Panc1 (cell line): ENCODE measurements around the gene UTP20. TPM values are rescaled to one million over a fixed set of nuclear protein-coding genes. Genes with fewer than 3 reads are reported as not detected.

Source experiments
- ATAC-seq: fragments of 200-7000 bp; cut with Tn5 transposase; 2 replicates; pipeline ENCODE4 v1.9.1; 2020; ENCODE audit warnings: mild to moderate bottlenecking, moderate library complexity
- BruUV-seq: library from RNA; stranded (reverse); fragments of 400-500 nt; replicated peaks from 2 replicates; lab custom pipeline; 2021; lab: Mats Ljungman, UMichigan
- CTCF ChIA-PET: fragments of 300-600 bp; sonication (Branson Sonifier 250); formaldehyde crosslinking; loops from one replicate; lab custom pipeline; 2022; ENCODE audit warnings: antibody characterized with exemption; lab: Charles Lee
- POLR2A ChIA-PET: fragments of 300-600 bp; sonication (Branson Sonifier 250); formaldehyde crosslinking; loops from one replicate; lab custom pipeline; 2022; ENCODE audit warnings: antibody characterized with exemption; lab: Charles Lee
- DNase-seq: peaks from one replicate; pipeline ENCODE4 v3.0.0-alpha.2; 2010; ENCODE audit warnings: low read depth, low spot score
- H3K27ac ChIP-seq: 2 replicates; pipeline ENCODE4 v1.5.1; 2011; ENCODE audit warnings: mild to moderate bottlenecking, low read length, inconsistent platforms
- H3K27me3 ChIP-seq: fragments of 200-500 bp; sonication (Bioruptor generic); 2 replicates; pipeline ENCODE4 v1.6.0; 2014; ENCODE audit warnings: low read length, inconsistent platforms; ENCODE audit not compliant: control insufficient read depth, insufficient read depth
- H3K36me3 ChIP-seq: fragments of 200-500 bp; sonication (Bioruptor generic); 2 replicates; pipeline ENCODE4 v1.5.1; 2014; ENCODE audit warnings: inconsistent platforms, mild to moderate bottlenecking, low read length, moderate library complexity; ENCODE audit not compliant: control insufficient read depth, insufficient read depth
- H3K4me1 ChIP-seq: 2 replicates; pipeline ENCODE4 v1.5.1; 2011; ENCODE audit warnings: inconsistent platforms, mild to moderate bottlenecking, low read length, moderate library complexity; ENCODE audit not compliant: control insufficient read depth, insufficient read depth
- H3K4me3 ChIP-seq, 2 experiments: 2 replicates each; pipeline ENCODE4 v1.5.1; 2011 to 2012; ENCODE audit warnings: low read depth in 2 of 2, low read length in 2 of 2, mild to moderate bottlenecking in 2 of 2, inconsistent platforms in 1 of 2, moderate library complexity in 1 of 2
- H3K9me3 ChIP-seq: fragments of 200-500 bp; sonication (Bioruptor generic); 2 replicates; pipeline ENCODE4 v1.5.1; 2014; ENCODE audit warnings: low read depth, mild to moderate bottlenecking, inconsistent platforms, low read length, moderate library complexity; ENCODE audit not compliant: control insufficient read depth, insufficient read depth
- POLR2AphosphoS5 ChIP-seq: IDR thresholded peaks from 2 replicates; pipeline ENCODE4 v1.6.1; 2012; ENCODE audit warnings: mild to moderate bottlenecking, low read depth, low read length, moderate library complexity
- SIN3A ChIP-seq: IDR thresholded peaks from 2 replicates; pipeline ENCODE4 v1.6.1; 2012; ENCODE audit warnings: low read depth, mild to moderate bottlenecking, low read length, moderate library complexity, borderline replicate concordance; ENCODE audit not compliant: insufficient read depth
- TCF7L2 ChIP-seq: IDR thresholded peaks from 2 replicates; pipeline ENCODE4 v1.6.1; 2011; ENCODE audit warnings: mild to moderate bottlenecking, low read depth, low read length, inconsistent platforms
- in situ Hi-C: cut with HindIII; loops from 2 replicates; pipeline ENCODE4 v1.10.0; 2016; ENCODE audit warnings: low sequenced_read_pairs, low pct_unique_long_range_greater_than_20kb
- intact Hi-C: fragments of 100-400 bp; cut with micrococcal nuclease; formaldehyde crosslinking; loops from one replicate; pipeline ENCODE4 v1.10.0; 2022; ENCODE audit not compliant: unreplicated experiment
- total RNA-seq: library from RNA; stranded (reverse); gene quantifications from one replicate; pipeline ENCODE4 v1.2.1, GENCODE V29; 2021; ENCODE audit not compliant: unreplicated experiment
- TF ChIP-seq, protein P1 (sequence below): fragments of 450-650 bp; IDR thresholded peaks from 2 replicates; pipeline ENCODE4 v1.5.1; 2017; ENCODE audit warnings: mild to moderate bottlenecking
- TF ChIP-seq, protein P2 (sequence below), 2 experiments: IDR thresholded peaks; 2 replicates each; pipeline ENCODE4 v1.6.1; 2011 to 2012; ENCODE audit warnings: low read depth in 2 of 2, control low read depth in 1 of 2, low read length in 1 of 2, mild to moderate bottlenecking in 1 of 2, moderate library complexity in 1 of 2; ENCODE audit not compliant: insufficient read depth in 1 of 2

The UTP20 gene
- total RNA-seq, 1 experiment from 2014 or later: 33.5 TPM

DNA sequence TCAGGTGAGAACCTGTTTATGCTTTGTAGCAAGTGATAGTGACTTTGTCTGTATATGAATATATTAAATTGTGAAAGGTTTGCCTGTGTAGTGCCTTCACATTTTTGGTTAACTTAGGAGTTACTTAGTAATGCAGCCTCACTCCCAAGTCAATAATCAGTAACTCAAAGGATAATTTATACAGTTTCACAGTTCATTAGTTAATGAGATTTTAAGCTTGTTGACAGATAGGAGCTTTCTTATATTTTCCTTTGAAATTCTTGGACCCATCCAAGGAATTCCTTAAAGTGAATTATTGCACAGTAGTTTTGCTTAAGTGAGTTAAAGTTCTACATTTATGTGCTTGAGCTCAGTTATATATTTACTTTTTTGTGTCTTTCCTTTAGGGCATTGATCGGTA, 50.7 kb downstream of the UTP20 start:
- ATAC-seq (no peak), DNase-seq (no peak)
- H3K27me3 ChIP-seq: no peaks in the 10 kb centered on the region
- in situ Hi-C loops: no loop called here
- H3K4me3 ChIP-seq: no peak overlapping the region
- CTCF ChIA-PET: no interaction called here
- BruUV-seq: no TSS peak
- H3K9me3 ChIP-seq: no peaks in the 10 kb centered on the region
- intact Hi-C loops: no loop called here
- TF ChIP-seq, protein P1, sequence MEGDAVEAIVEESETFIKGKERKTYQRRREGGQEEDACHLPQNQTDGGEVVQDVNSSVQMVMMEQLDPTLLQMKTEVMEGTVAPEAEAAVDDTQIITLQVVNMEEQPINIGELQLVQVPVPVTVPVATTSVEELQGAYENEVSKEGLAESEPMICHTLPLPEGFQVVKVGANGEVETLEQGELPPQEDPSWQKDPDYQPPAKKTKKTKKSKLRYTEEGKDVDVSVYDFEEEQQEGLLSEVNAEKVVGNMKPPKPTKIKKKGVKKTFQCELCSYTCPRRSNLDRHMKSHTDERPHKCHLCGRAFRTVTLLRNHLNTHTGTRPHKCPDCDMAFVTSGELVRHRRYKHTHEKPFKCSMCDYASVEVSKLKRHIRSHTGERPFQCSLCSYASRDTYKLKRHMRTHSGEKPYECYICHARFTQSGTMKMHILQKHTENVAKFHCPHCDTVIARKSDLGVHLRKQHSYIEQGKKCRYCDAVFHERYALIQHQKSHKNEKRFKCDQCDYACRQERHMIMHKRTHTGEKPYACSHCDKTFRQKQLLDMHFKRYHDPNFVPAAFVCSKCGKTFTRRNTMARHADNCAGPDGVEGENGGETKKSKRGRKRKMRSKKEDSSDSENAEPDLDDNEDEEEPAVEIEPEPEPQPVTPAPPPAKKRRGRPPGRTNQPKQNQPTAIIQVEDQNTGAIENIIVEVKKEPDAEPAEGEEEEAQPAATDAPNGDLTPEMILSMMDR: no peak
- TF ChIP-seq, protein P2, sequence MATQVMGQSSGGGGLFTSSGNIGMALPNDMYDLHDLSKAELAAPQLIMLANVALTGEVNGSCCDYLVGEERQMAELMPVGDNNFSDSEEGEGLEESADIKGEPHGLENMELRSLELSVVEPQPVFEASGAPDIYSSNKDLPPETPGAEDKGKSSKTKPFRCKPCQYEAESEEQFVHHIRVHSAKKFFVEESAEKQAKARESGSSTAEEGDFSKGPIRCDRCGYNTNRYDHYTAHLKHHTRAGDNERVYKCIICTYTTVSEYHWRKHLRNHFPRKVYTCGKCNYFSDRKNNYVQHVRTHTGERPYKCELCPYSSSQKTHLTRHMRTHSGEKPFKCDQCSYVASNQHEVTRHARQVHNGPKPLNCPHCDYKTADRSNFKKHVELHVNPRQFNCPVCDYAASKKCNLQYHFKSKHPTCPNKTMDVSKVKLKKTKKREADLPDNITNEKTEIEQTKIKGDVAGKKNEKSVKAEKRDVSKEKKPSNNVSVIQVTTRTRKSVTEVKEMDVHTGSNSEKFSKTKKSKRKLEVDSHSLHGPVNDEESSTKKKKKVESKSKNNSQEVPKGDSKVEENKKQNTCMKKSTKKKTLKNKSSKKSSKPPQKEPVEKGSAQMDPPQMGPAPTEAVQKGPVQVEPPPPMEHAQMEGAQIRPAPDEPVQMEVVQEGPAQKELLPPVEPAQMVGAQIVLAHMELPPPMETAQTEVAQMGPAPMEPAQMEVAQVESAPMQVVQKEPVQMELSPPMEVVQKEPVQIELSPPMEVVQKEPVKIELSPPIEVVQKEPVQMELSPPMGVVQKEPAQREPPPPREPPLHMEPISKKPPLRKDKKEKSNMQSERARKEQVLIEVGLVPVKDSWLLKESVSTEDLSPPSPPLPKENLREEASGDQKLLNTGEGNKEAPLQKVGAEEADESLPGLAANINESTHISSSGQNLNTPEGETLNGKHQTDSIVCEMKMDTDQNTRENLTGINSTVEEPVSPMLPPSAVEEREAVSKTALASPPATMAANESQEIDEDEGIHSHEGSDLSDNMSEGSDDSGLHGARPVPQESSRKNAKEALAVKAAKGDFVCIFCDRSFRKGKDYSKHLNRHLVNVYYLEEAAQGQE (IDR thresholded peaks at IDR 0.05; ENCODE audit: insufficient read depth in 1 of 2, low read depth in 2 of 2, low read length in 1 of 2): no peak
- TF ChIP-seq POLR2AphosphoS5 (no peak), SIN3A (no peak), TCF7L2 (no peak)
- peaks cover 29% of the 10 kb centered on the region for H3K36me3 ChIP-seq
- H3K4me1 ChIP-seq: no peaks in the 10 kb centered on the region
- POLR2A ChIA-PET: no interaction called here
- H3K27ac ChIP-seq: no peak overlapping the region

DNA sequence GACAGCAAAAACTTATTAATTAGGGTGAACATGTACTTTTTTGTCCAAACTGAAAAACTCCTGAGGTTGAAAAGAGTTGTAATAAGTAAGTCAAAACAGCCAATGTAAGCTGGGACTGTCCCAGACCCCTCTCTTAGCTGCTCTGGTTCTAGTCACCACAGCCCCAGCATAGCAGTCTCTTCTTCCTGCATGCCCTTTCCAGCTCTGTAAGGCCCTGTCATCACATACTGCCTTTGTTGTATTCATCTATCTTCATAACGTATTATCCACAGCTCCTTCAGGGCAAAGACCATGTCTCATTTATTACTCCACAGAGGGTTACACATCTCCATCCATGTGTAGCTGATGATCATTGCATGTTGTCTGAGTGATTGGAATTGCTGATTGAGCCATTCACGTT, 56.5 kb downstream of the UTP20 start:
- DNase-seq: no peak
- H3K36me3 ChIP-seq: peaks cover 23% of the 10 kb centered on the region
- ChIA-PET POLR2A (no interaction called here), CTCF (no interaction called here)
- no peaks in the 10 kb centered on the region for H3K9me3 ChIP-seq
- H3K4me3 ChIP-seq: no peak overlapping the region
- no TSS peak for BruUV-seq
- no peaks in the 10 kb centered on the region for H3K4me1 ChIP-seq
- in situ Hi-C loops (no loop called here), intact Hi-C loops (no loop called here)
- no peak for ATAC-seq
- H3K27me3 ChIP-seq: no peaks in the 10 kb centered on the region
- TF ChIP-seq, protein P1: no peak
- TF ChIP-seq, protein P2 (IDR thresholded peaks at IDR 0.05; ENCODE audit: insufficient read depth in 1 of 2, low read depth in 2 of 2, low read length in 1 of 2): no peak
- TF ChIP-seq POLR2AphosphoS5 (no peak), TCF7L2 (no peak), SIN3A (no peak)
- no peak overlapping the region for H3K27ac ChIP-seq
